ENCODE measurements around the gene CXCL1.

- TF ChIP-seq CTCF (IDR thresholded peaks at IDR 0.05; ENCODE audit: insufficient read depth, low read length) (no peak), GABPA (IDR thresholded peaks at IDR 0.05; ENCODE audit: low read depth) (no peak), POLR2AphosphoS5 (IDR thresholded peaks at IDR 0.05; ENCODE audit: low read depth) (no peak), REST (IDR thresholded peaks at IDR 0.05; ENCODE audit: insufficient replicate concordance, low read depth) (no peak)
Observed at GRCh38 chr4:73891739-73892405, 22.7 kb downstream of the CXCL1 start.

All from HL-60 (cell line).